Endothelial cell (in vitro differentiated cells): ENCODE data around the gene NHLH1. TPM values are rescaled to one million over a fixed set of nuclear protein-coding genes. Genes with fewer than 3 reads are reported as not detected.

Experiments used
- DNase-seq: peaks from one replicate; pipeline ENCODE4 v3.0.0; 2021; ENCODE audit warnings: low spot score
- H3K27ac Mint-ChIP-seq: one replicate; pipeline ENCODE4 v1.8.0; 2021; ENCODE audit warnings: mixed read lengths, inconsistent platforms; ENCODE audit not compliant: unreplicated experiment
- H3K27me3 Mint-ChIP-seq: one replicate; pipeline ENCODE4 v1.8.0; 2021; ENCODE audit warnings: mild to moderate bottlenecking, moderate library complexity, mixed read lengths, inconsistent platforms; ENCODE audit not compliant: unreplicated experiment
- H3K36me3 Mint-ChIP-seq: one replicate; pipeline ENCODE4 v1.8.0; 2021; ENCODE audit warnings: mild to moderate bottlenecking, low read depth, mixed read lengths, inconsistent platforms; ENCODE audit not compliant: unreplicated experiment
- H3K4me1 Mint-ChIP-seq: one replicate; pipeline ENCODE4 v1.8.0; 2021; ENCODE audit warnings: mild to moderate bottlenecking, mixed read lengths, inconsistent platforms; ENCODE audit not compliant: unreplicated experiment
- H3K4me3 Mint-ChIP-seq: one replicate; pipeline ENCODE4 v1.8.0; 2021; ENCODE audit warnings: mild to moderate bottlenecking, mixed read lengths, inconsistent platforms; ENCODE audit not compliant: unreplicated experiment
- H3K9me3 Mint-ChIP-seq: one replicate; pipeline ENCODE4 v1.8.0; 2021; ENCODE audit warnings: mixed read lengths, inconsistent platforms; ENCODE audit not compliant: unreplicated experiment
- total RNA-seq: library from RNA; stranded (reverse); fragmentation: NEBNext Ultra II Directional; extraction: Animal tissue kit (Norgen Biotek cat#: 25700); gene quantifications from one replicate; pipeline ENCODE4 v1.2.1, GENCODE V29; 2021; ENCODE audit not compliant: unreplicated experiment
- TF ChIP-seq, protein P1 (sequence below): fragments of 200-600 bp; sonication (generic); IDR thresholded peaks from one replicate; pipeline ENCODE4 v1.5.0; 2021; ENCODE audit warnings: antibody characterized with exemption; ENCODE audit not compliant: unreplicated experiment

Gene NHLH1
- total RNA-seq, 1 donor from 2014 or later: 1.2 TPM

DNA sequence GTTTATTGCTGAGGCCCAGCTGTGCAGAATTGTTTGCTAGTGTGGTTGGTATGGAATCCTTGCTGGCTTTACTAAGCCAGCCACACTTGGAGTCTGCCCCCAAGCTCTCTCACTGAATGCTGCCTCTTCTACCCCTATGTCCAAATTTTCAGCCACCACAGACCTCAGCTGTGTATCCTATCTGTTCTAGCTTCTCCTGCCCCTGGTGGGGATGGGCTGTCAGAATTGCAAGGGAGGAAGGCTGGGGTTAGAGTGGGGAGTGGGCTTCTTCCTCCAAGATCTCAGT, 4.4 kb downstream of the NHLH1 start:
- no peak overlapping the region for H3K27ac Mint-ChIP-seq
- TF ChIP-seq, protein P1, sequence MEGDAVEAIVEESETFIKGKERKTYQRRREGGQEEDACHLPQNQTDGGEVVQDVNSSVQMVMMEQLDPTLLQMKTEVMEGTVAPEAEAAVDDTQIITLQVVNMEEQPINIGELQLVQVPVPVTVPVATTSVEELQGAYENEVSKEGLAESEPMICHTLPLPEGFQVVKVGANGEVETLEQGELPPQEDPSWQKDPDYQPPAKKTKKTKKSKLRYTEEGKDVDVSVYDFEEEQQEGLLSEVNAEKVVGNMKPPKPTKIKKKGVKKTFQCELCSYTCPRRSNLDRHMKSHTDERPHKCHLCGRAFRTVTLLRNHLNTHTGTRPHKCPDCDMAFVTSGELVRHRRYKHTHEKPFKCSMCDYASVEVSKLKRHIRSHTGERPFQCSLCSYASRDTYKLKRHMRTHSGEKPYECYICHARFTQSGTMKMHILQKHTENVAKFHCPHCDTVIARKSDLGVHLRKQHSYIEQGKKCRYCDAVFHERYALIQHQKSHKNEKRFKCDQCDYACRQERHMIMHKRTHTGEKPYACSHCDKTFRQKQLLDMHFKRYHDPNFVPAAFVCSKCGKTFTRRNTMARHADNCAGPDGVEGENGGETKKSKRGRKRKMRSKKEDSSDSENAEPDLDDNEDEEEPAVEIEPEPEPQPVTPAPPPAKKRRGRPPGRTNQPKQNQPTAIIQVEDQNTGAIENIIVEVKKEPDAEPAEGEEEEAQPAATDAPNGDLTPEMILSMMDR: no peak
- peaks cover 10% of the 10 kb centered on the region for H3K4me1 Mint-ChIP-seq
- peaks cover 5% of the 10 kb centered on the region for H3K36me3 Mint-ChIP-seq
- peaks cover 10% of the 10 kb centered on the region for H3K27me3 Mint-ChIP-seq
- DNase-seq: no peak
- H3K4me3 Mint-ChIP-seq: no peak overlapping the region
- no peaks in the 10 kb centered on the region for H3K9me3 Mint-ChIP-seq

DNA sequence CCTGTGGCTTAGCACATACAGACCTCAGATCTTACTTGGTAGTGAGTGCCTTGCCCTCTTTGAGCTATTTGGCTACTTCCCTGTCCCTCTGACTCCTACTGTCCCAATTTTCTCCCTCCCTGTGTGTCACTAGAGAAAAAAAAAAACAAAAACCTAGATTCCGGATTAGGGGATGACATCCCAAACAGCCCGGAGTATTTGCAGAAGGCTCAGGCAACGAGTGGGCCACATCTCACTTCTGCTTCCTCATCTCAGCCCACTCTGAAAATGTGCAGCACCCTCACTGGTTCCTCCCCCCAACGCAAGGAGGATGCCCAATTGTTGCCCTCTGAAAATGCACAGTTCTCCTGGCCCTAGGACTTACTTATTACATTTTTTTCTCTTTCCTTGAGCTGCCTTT, 4.9 kb downstream of the NHLH1 start:
- Mint-ChIP-seq H3K36me3 (peaks cover 5% of the 10 kb centered on the region), H3K4me1 (peaks cover 15% of the 10 kb centered on the region), H3K4me3 (no peak overlapping the region), H3K9me3 (no peaks in the 10 kb centered on the region), H3K27ac (no peak overlapping the region), H3K27me3 (peaks cover 10% of the 10 kb centered on the region)
- TF ChIP-seq, protein P1: no peak
- DNase-seq: no peak

DNA sequence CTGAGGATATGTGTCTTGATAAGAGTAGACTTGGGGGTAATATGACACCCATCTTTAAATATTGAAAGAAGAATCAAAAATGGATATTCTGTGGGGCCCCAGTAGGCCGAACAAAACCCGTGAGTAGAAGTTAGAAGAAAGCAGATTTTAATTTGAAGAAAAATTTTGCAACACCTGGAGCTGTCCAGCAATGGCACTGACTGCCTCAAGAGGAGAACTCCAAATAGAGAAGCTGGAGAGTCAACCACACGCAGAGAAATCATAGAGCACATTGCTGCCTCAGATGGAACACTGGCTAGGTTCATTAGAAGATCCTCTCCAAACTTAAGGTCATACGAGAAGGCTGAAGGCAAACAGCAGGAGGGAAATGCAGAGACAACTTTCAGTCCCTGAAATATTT, 6.8 kb downstream of the NHLH1 start:
- Mint-ChIP-seq H3K27me3 (peaks cover 7% of the 10 kb centered on the region), H3K4me1 (peaks cover 19% of the 10 kb centered on the region), H3K4me3 (no peak overlapping the region), H3K27ac (no peak overlapping the region), H3K36me3 (no peaks in the 10 kb centered on the region), H3K9me3 (no peaks in the 10 kb centered on the region)
- TF ChIP-seq, protein P1: no peak
- DNase-seq: no peak

- Mint-ChIP-seq H3K4me3 (no peak overlapping the region), H3K4me1 (peaks cover 20% of the 10 kb centered on the region), H3K27ac (no peak overlapping the region), H3K9me3 (no peaks in the 10 kb centered on the region), H3K27me3 (peaks cover 7% of the 10 kb centered on the region), H3K36me3 (no peaks in the 10 kb centered on the region)
- no peak for DNase-seq
- TF ChIP-seq, protein P1: no peak
Measured at GRCh38 chr1:160374306-160375110, 7.6 kb downstream of the NHLH1 start.

- Mint-ChIP-seq H3K9me3 (no peaks in the 10 kb centered on the region), H3K4me1 (peaks cover 20% of the 10 kb centered on the region), H3K27me3 (peaks cover 8% of the 10 kb centered on the region), H3K27ac (no peak overlapping the region), H3K36me3 (no peaks in the 10 kb centered on the region), H3K4me3 (no peak overlapping the region)
- no peak for DNase-seq
- TF ChIP-seq, protein P1: no peak
Measured at GRCh38 chr1:160375788-160376524, 9.1 kb downstream of the NHLH1 start.
